SKM-1 treated with dmso at 0.1 percent for 144 hours (cell line): ENCODE results near the gene WDR4.
A peak's percentile ranks its signal among the peaks of the same experiment; 100 is the strongest.
"Not testable (repeated sequence)": the region's sequence is repeated elsewhere in the genome, so short reads cannot be mapped to it uniquely, and the experiment has no call there.

Source experiments
- DNase-seq: peaks from one replicate; lab custom pipeline; 2025; ENCODE audit not compliant: unreplicated experiment; lab: John Stamatoyannopoulos, UW

WDR4 gene, protein sequence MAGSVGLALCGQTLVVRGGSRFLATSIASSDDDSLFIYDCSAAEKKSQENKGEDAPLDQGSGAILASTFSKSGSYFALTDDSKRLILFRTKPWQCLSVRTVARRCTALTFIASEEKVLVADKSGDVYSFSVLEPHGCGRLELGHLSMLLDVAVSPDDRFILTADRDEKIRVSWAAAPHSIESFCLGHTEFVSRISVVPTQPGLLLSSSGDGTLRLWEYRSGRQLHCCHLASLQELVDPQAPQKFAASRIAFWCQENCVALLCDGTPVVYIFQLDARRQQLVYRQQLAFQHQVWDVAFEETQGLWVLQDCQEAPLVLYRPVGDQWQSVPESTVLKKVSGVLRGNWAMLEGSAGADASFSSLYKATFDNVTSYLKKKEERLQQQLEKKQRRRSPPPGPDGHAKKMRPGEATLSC

GRCh38 chr21:42878993-42879787 lies at the start of gene WDR4:
Gene WDR4 (minus strand): TSS chr21:42879539. CDS start chr21:42879495, 44 bp downstream.
- peak; percentile 92 for DNase-seq

DNA sequence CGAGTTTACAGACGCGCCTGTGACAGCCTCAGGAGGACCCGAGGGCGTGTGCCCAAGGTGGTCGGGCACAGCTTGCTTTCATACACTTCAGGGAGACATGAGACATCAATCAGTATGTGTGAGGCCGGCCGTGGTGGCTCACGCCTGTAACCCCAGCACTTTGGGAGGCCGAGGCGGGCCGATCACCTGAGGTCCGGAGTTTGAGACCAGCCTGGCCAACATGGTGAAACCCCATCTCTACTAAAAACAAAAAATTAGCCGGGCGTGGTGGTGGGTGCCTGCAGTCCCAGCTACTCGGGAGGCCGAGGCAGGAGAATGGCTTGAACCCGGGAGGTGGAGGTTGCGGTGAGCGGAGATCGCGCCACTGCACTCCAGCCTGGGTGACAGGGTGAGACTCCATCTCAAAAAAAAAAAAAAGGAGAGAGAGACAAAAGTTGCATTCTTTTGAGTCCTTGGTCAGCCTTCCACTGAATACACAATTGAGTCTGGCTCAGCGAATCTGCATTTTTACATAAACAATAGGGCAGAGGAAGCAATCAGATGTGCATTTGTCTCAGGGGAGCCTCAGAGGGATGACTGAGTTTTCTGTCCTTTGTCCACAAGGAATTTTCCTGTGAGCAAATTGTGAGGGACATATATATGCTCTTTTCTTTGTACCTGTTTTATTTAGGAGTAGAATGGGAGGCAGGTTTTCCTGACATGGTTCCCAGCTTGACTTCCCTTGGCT lies 48.3 kb upstream of the WDR4 start:
- DNase-seq: not testable (repeated sequence)

DNA sequence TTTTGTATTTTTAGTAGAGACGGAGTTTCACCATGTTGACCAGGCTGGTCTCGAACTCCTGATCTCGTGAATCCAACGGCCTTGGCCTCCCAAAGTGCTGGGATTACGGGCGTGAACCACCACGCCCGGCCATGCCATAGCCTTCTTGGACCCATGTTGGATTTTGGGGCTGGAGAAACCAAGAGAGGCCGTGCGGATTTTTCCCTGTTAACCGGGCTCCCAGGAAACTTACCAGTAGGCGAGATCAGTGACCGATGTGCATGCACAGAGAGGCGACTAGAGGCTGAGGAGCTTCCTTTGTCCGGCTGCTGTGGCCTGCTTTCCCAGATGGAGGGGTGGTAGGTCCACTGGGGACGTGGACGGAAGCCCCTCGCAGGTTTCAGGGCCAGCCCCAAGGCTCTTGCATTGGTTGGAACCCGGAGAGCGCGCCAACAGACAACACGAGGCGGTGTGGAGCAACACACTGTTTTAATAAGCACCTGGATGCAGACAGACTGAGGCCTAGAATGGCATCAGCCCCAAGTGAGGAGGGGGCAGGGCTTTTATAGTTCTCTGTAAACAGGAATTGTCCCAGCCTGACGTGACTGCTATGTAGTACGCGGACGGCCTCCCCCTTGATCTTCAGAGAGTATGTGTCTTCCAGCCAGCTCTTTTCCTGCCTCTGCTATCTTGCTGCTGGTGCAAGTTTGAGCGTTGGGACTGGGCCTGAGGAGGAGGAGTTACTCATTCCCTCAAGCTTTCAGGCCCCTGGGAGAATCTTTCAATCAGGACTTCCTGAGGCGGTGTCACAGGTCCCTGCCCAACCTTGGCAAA lies 46.0 kb upstream of the WDR4 start, which contains the start of gene ERVH48-1:
Gene ERVH48-1, minus strand, starts transcription at position 517 of the 813 bp plus-strand sequence. CDS start 6,624 bp downstream, outside the sequence.
- no peak for DNase-seq

DNA sequence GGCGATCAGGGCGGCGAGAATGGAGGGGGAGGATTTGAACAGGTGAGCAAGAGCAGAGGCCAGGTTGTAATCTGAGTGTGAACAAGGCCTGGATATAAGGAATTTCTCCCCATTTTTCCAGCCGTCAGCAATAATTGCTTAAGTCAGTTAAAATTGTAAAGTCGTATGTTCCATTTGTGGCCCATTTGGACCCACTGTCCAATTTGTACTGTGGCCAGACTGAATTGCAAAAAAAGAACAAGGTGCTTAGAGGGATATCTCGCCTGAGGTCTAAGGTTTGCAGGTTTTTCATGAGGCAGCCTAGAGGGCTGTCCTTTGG lies 45.1 kb upstream of the WDR4 start:
- DNase-seq: no peak

DNA sequence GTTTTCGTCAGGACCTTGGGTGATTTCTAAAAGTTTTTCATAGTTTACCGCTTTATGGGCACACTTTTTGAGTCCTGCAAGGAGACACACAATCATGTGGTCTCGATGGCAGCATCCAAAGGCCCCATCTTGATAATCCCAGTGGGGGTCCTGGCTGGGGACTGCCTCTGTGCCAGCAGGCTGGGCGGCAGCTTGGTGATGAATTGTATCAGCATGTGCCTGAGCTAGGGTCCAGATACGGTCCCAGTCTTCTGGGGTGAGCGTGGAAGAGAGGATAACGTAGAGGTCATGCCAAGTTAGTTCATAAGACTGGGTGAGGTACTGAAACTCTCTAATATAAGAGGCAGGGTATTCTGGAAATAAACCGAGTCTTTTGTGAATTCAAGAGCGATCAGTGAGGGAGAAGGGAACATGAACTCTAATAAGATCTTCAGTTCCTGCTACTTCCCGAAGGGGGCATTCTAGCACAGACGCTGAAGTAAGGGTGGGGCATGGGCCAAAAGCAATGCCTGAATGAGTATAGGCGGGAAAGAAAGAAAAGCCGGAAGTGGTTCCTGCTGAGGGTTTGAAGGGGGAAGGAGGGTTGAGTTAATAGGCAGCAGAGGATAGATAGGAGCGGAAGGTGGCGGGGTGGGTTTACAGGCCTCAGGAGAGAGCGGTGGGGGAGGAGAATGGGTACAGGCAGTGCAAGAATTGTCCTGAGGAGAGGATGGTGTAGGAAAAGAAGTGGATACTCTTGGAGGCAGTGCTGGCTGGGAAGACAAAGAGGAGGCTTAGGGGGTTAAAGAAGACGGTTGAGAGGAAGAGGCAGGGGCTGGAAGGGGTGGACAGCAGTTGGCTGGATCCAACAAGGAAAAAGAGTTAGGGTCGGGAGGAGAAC lies 44.5 kb upstream of the WDR4 start:
- peak; percentile 96 for DNase-seq

DNA sequence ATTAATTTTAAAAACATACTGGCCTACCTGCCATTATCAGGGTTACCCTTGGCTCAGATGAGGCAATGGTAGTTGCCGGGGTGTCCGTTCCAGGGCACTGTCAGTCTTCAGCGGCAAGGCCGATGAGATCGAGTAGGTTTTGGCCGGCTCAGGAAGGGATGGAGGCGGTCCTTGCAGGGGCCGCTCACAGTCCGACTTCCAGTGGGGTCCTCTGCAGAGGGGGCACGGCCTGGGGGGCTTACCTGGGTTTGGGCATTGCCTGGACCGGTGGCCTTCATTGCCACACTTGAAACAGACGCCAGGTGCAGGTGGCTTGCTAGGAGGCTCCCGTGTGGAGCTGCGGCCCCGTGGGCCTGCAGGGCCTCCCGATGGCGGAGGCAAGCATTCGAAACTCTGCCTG lies 43.6 kb upstream of the WDR4 start:
- no peak for DNase-seq

- DNase-seq: no peak
These were observed 42.6 kb upstream of the WDR4 start for GRCh38 chr21:42921927-42922326.

DNA sequence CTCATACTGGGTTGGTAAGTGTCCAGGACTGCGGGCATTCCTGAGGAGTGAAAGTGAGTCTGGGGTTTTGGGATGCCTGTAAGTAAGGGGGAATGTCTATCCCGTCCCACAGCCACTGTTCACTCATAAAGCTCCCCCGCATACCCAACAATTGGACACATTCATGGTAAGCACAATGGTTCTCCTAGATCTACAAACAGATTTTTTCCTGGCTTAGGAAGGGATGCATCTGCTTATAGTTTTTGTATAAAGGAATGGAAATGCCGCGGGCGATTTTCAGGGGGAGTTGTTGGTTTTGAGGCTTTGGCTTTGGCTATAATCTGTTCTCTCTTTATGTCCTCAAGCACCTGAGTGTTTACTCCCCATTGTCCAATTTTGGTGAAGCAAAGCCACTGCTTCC lies 39.0 kb upstream of the WDR4 start:
- no peak for DNase-seq

GRCh38 chr21:42913476-42913875 lies 34.1 kb upstream of the WDR4 start:
- DNase-seq: no peak

GRCh38 chr21:42911920-42912319 lies 32.6 kb upstream of the WDR4 start:
- DNase-seq: not testable (repeated sequence)

- DNase-seq: not testable (repeated sequence)
These were observed 29.1 kb upstream of the WDR4 start for GRCh38 chr21:42908484-42908883.

- DNase-seq: no peak
These were observed 26.9 kb upstream of the WDR4 start for GRCh38 chr21:42906233-42906632.

DNA sequence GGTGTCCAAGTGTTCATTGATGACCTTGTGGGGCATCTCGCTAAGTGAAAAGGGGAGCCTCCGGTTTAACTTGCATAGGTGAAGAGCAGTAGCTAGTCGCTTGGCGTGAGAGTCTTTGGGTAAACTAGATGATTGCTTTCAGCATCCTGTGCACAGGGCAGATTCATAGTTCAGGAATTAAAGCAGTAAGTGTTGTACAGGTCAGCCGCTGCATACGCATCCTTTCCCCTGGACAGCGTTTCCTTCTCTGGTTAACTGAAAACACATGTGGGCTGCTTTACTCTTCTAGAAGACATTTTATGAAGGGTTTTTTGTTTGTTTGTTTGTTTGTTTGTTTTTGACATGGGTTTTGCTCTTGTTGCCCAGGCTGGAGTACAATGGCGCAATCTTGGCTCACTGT lies 25.9 kb upstream of the WDR4 start:
- DNase-seq: no peak

- DNase-seq: no peak
These were observed 24.5 kb upstream of the WDR4 start for GRCh38 chr21:42903817-42904216.

- DNase-seq: no peak
These were observed 21.1 kb upstream of the WDR4 start for GRCh38 chr21:42900446-42900845.

GRCh38 chr21:42892931-42893755 lies 13.8 kb upstream of the WDR4 start, which contains the start of gene NDUFV3:
Gene NDUFV3 (plus strand): TSS chr21:42893309. CDS start chr21:42893334, 25 bp downstream.
- peak; percentile 97 for DNase-seq

DNA sequence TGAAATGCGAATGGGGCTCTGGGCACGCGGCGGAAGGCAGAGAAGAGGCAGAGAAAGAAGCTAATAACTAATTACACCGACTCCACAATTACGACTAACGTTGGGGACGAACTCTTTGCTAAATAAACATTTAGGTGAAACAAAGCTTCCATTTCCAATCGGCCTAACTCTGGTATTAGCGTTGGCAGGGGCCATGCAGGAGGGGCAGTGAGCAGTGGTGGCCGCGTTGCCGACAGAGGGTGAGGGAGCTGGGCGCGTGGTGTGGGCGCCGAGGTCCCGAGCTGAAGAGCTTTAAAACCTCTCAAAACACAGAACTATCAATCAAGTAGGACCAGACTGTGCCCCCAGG lies 13.2 kb upstream of the WDR4 start:
- no peak for DNase-seq

DNA sequence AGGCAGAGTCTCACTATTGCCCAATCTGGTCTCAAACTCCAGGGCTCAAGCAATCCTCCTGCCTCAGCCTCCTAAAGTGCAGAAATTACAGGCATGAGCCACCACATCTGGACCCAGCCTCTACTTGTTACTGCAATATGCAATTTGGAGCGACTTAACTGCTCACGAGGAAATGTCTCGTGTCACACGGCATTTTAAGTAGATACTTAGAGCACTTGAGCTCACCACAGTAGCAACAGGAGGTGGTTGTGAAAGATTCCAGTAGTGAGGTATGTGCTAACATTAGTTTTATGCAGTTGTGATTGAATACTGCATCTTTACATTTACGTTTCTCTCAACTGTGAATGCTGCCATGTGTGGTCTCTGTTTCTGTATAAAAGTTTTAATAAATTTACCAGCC lies 8.0 kb upstream of the WDR4 start:
- DNase-seq: no peak

DNA sequence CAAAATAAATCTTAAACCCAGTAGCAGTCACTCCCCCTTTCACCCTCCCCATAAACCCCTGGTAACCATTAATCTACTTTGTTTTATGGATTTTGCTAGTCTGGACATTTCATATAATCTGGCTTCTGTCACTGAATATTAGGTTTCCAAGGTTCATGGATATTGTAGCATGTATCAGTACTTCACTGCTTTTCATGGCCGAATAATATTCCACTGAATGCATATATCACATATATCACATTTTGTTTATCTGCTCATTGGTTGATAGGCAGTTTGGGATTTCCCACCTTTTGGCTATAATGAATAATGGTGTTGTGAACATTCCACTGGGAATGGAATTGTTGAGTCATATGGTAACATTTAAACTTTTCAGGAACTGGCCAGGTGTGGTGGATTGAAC lies 4.6 kb upstream of the WDR4 start:
- no peak for DNase-seq
